GM12892 (cell line): ENCODE measurements around the gene PIBF1.

ENCODE experiments used
- DNase-seq: peaks from one replicate; pipeline ENCODE4 v3.0.0; 2011; ENCODE audit not compliant: insufficient read length
- FAIRE-seq: peaks from 2 replicates; lab custom pipeline; 2011; peaks lifted over from hg19 to GRCh38; lab: Jason Lieb, UNC
- POLR2A ChIP-seq: IDR thresholded peaks from 2 replicates; pipeline ENCODE4 v1.6.1; 2011; ENCODE audit warnings: low read depth, low read length, control low read depth
- POLR2AphosphoS5 ChIP-seq: IDR thresholded peaks from 2 replicates; pipeline ENCODE4 v1.6.1; 2011; ENCODE audit warnings: low read depth, low read length, control low read depth
- TAF1 ChIP-seq: IDR thresholded peaks from 2 replicates; pipeline ENCODE4 v1.6.1; 2011; ENCODE audit warnings: low read depth, mild to moderate bottlenecking, control low read depth, low read length, borderline replicate concordance

PIBF1 gene

DNA sequence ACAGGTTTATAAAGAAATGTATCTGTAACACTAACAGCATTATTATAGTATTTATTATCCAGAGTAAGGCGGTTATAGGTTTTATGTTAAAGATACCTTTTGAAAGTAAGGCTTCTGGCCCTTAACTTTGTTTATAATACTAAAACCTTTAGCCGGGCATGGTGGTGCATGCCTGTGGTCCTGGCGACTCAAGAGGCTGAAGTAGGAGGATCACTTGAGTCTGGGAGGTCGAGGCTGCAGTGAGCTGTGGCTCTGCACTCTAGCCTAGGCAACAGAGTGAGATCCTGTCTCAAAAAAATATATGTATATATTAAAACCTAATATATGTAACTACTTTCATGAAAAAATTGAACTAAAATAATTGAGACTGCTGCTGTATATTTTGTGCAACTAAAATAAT, 178.2 kb downstream of the PIBF1 start:
- TF ChIP-seq TAF1 = no peak
- no peak for TF ChIP-seq POLR2A
- TF ChIP-seq POLR2AphosphoS5 = no peak
- FAIRE-seq = no peak
- no peak for DNase-seq

DNA sequence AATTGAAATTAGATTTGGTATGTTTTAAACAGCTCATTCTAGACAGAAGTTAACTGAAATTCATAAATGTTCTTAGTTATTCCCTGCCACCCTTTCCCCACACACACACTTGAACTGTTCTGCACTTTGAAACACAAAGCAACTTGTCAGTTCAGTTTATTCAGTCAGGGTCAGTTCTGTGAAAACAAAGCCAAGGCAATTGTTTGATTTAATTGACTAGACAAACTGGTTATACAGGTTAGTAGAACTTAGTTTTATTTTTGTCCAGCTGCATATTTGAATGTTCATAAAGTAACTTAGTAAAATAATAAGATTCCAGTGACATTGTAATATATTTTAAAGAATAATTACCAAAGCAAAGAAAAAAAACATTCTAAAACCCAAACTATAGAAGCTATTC, 178.6 kb downstream of the PIBF1 start:
- TF ChIP-seq POLR2AphosphoS5 (no peak), POLR2A (no peak), TAF1 (no peak)
- DNase-seq (no peak), FAIRE-seq (no peak)

- no peak for TF ChIP-seq TAF1
- no peak for TF ChIP-seq POLR2A
- no peak for TF ChIP-seq POLR2AphosphoS5
- no peak for FAIRE-seq
- no peak for DNase-seq
These were observed 181.8 kb downstream of the PIBF1 start for GRCh38 chr13:72963762-72964161.

- no peak for DNase-seq
- no peak for TF ChIP-seq POLR2A
- no peak for TF ChIP-seq POLR2AphosphoS5
- no peak for TF ChIP-seq TAF1
- FAIRE-seq = no peak
These were observed 188.5 kb downstream of the PIBF1 start for GRCh38 chr13:72970301-72970880.

DNA sequence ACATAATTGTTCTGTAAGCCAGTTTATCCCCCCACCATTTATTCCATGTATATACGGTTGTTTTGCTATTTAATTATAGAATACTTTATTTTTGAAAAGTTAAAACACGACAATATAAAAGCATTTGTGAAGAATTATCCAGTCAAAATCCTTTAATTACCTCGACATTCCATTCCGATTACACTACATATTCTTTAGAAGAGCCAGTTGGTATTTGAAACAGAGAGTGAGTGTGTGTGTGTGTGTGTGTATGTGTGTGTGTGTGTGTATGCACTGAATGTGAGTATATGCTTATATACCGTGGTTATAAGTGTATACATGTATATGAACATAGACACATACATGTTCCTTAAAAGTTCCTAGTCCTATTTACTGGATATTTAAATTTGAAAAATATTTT, 189.0 kb downstream of the PIBF1 start:
- DNase-seq = no peak
- FAIRE-seq = no peak
- TF ChIP-seq TAF1 (no peak), POLR2A (no peak), POLR2AphosphoS5 (no peak)

- TF ChIP-seq TAF1 = no peak
- TF ChIP-seq POLR2A = no peak
- TF ChIP-seq POLR2AphosphoS5 = no peak
- FAIRE-seq = no peak
- no peak for DNase-seq
These were observed 191.3 kb downstream of the PIBF1 start for GRCh38 chr13:72973234-72973633.

GRCh38 chr13:72983085-72983768, 201.3 kb downstream of the PIBF1 start:
- no peak for TF ChIP-seq POLR2A
- no peak for TF ChIP-seq POLR2AphosphoS5
- no peak for TF ChIP-seq TAF1
- FAIRE-seq = no peak
- no peak for DNase-seq

DNA sequence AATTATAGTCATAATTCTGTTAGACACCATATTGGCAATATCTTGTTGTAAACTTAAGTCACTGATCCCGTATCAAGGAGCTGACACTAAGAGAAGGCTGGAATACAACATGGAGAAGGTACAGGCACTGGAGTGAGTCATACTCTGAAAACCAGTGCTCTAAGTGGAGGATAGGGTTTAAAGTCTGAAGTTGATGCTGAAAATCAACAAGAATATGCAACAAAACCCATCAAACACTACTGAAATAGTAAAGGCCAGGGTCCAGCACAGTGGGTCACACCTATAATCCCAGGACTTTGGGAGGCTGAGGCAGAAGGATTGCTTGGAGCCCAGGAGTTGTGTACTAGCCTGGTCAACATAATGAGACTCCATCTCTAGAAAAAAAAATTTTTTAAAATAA, 203.7 kb downstream of the PIBF1 start:
- DNase-seq (no peak), FAIRE-seq (no peak)
- TF ChIP-seq TAF1 (no peak), POLR2AphosphoS5 (no peak), POLR2A (no peak)

GRCh38 chr13:72986197-72986596, 204.3 kb downstream of the PIBF1 start:
- DNase-seq = no peak
- TF ChIP-seq POLR2A (no peak), POLR2AphosphoS5 (no peak), TAF1 (no peak)
- no peak for FAIRE-seq

DNA sequence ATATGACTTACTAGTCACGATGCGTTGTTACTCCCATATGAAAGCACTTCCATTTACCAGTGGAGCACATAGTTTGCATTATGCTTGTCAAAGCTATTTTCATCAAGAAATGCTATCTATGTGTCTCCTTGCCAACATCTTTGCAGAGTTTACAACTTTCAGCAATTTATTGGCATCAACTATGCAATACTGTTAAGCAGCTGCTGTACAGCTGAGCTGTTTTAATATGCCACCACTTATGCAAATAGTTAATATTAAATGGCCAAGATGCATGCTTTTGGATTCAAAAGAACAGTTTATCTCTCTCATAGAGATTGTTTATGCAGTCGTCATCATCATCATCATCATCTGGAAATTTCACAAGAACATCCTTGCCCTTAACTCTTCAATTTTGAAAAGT, 209.0 kb downstream of the PIBF1 start:
- no peak for FAIRE-seq
- TF ChIP-seq TAF1 = no peak
- TF ChIP-seq POLR2AphosphoS5 = no peak
- TF ChIP-seq POLR2A = no peak
- no peak for DNase-seq

- DNase-seq = no peak
- no peak for TF ChIP-seq POLR2A
- no peak for TF ChIP-seq POLR2AphosphoS5
- TF ChIP-seq TAF1 = no peak
- no peak for FAIRE-seq
These were observed 216.1 kb downstream of the PIBF1 start for GRCh38 chr13:72998012-72998411.
